IMR-90 (cell line): ENCODE results near the gene IFNLR1. TPM values are rescaled to one million over a fixed set of nuclear protein-coding genes. Genes with fewer than 3 reads are reported as not detected.

ENCODE experiments used
- ATAC-seq: fragments of 200-7000 bp; cut with Tn5 transposase; 2 replicates; pipeline ENCODE4 v1.9.1; 2020; ENCODE audit warnings: low read depth, mild to moderate bottlenecking, moderate library complexity
- BruUV-seq: library from RNA; stranded (reverse); fragments of 400-500 nt; replicated peaks from 2 replicates; lab custom pipeline; 2021; lab: Mats Ljungman, UMichigan
- CTCF ChIA-PET: fragments of 300-600 bp; formaldehyde crosslinking; extraction: SDS; loops from one replicate; lab custom pipeline; 2021; ENCODE audit warnings: antibody characterized with exemption; lab: Yijun Ruan, JAX
- POLR2A ChIA-PET: fragments of 300-600 bp; sonication (Branson Sonifier 250); formaldehyde crosslinking; loops from one replicate; lab custom pipeline; 2022; ENCODE audit warnings: antibody characterized with exemption; ENCODE audit not compliant: unreplicated experiment; lab: Charles Lee
- DNase-seq: peaks from one replicate; pipeline ENCODE4 v3.0.0; 2013
- H2AFZ ChIP-seq: replicated peaks from 2 replicates; pipeline ENCODE3; 2013; ENCODE audit warnings: low read length, mild to moderate bottlenecking; ENCODE audit not compliant: poor library complexity
- H2AK5ac ChIP-seq: 2 replicates; pipeline ENCODE4 v1.6.1; 2013; ENCODE audit warnings: low read depth, low read length, inconsistent platforms
- H2AK9ac ChIP-seq: replicated peaks from 2 replicates; pipeline ENCODE3; 2013; ENCODE audit warnings: mild to moderate bottlenecking, low read depth, low read length, moderate library complexity; ENCODE audit not compliant: poor library complexity
- H2BK120ac ChIP-seq: 2 replicates; pipeline ENCODE4 v1.6.1; 2013; ENCODE audit warnings: low read depth, low read length, inconsistent platforms
- H2BK15ac ChIP-seq: 3 replicates; pipeline ENCODE4 v1.6.1; 2013; ENCODE audit warnings: low read depth, low read length, inconsistent platforms
- H2BK20ac ChIP-seq: 2 replicates; pipeline ENCODE4 v1.6.1; 2013; ENCODE audit warnings: low read depth, mild to moderate bottlenecking, inconsistent platforms, low read length, moderate library complexity
- H2BK5ac ChIP-seq: 2 replicates; pipeline ENCODE4 v1.6.1; 2013; ENCODE audit warnings: mild to moderate bottlenecking, low read depth, low read length, inconsistent platforms; ENCODE audit not compliant: poor library complexity, severe bottlenecking
- H3K14ac ChIP-seq: replicated peaks from 2 replicates; pipeline ENCODE4 v1.6.1; 2013; ENCODE audit warnings: low read depth, low read length, inconsistent platforms
- H3K18ac ChIP-seq: 2 replicates; pipeline ENCODE4 v1.6.1; 2013; ENCODE audit warnings: low read depth, low read length, control low read depth
- H3K23ac ChIP-seq: 2 replicates; pipeline ENCODE4 v1.6.1; 2013; ENCODE audit warnings: low read depth, low read length, inconsistent platforms
- H3K27ac ChIP-seq: 2 replicates; pipeline ENCODE4 v1.5.1; 2013; ENCODE audit warnings: mild to moderate bottlenecking, control low read depth, low read length; ENCODE audit not compliant: insufficient read depth
- H3K27me3 ChIP-seq: 2 replicates; pipeline ENCODE4 v1.6.1; 2013; ENCODE audit warnings: low read length; ENCODE audit not compliant: control insufficient read depth, insufficient read depth
- H3K36me3 ChIP-seq: 2 replicates; pipeline ENCODE4 v1.6.1; 2013; ENCODE audit warnings: low read length, mixed read lengths; ENCODE audit not compliant: control insufficient read depth, insufficient read depth
- H3K4ac ChIP-seq: 2 replicates; pipeline ENCODE4 v1.6.1; 2013; ENCODE audit warnings: low read depth, low read length, inconsistent platforms
- H3K4me1 ChIP-seq: 2 replicates; pipeline ENCODE4 v1.6.1; 2013; ENCODE audit warnings: low read length, mixed read lengths; ENCODE audit not compliant: control insufficient read depth, insufficient read depth
- H3K4me2 ChIP-seq: 2 replicates; pipeline ENCODE4 v1.6.1; 2013; ENCODE audit warnings: low read depth, mild to moderate bottlenecking, control low read depth, low read length, moderate library complexity
- H3K4me3 ChIP-seq: 2 replicates; pipeline ENCODE4 v1.5.1; 2013; ENCODE audit warnings: low read depth, mild to moderate bottlenecking, control low read depth, low read length, moderate library complexity; ENCODE audit not compliant: insufficient read depth
- H3K56ac ChIP-seq: 2 replicates; pipeline ENCODE4 v1.6.1; 2013; ENCODE audit warnings: low read length, inconsistent platforms; ENCODE audit not compliant: insufficient read depth; ENCODE audit errors: extremely low read depth
- H3K79me1 ChIP-seq, 2 experiments: 2 replicates each; pipeline ENCODE4 v1.6.1; 2013; ENCODE audit warnings: low read length in 2 of 2, inconsistent platforms in 1 of 2, low read depth in 1 of 2
- H3K9ac ChIP-seq: 2 replicates; pipeline ENCODE4 v1.6.1; 2013; ENCODE audit warnings: low read depth, low read length, control low read depth
- H3K9me1 ChIP-seq: 2 replicates; pipeline ENCODE4 v1.6.1; 2013; ENCODE audit warnings: low read length, inconsistent platforms; ENCODE audit not compliant: insufficient read depth
- H3K9me3 ChIP-seq: 2 replicates; pipeline ENCODE4 v1.6.1; 2013; ENCODE audit warnings: low read length; ENCODE audit not compliant: control insufficient read depth, insufficient read depth
- H4K20me1 ChIP-seq: 2 replicates; pipeline ENCODE4 v1.6.1; 2013; ENCODE audit warnings: low read length, inconsistent platforms; ENCODE audit not compliant: insufficient read depth
- H4K5ac ChIP-seq: 2 replicates; pipeline ENCODE4 v1.6.1; 2013; ENCODE audit warnings: mild to moderate bottlenecking, low read depth, low read length, control low read depth
- H4K8ac ChIP-seq, 2 experiments: 2 replicates each; pipeline ENCODE4 v1.6.1; 2013; ENCODE audit warnings: low read depth in 2 of 2, low read length in 2 of 2, control low read depth in 1 of 2, inconsistent platforms in 1 of 2
- H4K91ac ChIP-seq: 2 replicates; pipeline ENCODE4 v1.6.1; 2013; ENCODE audit warnings: low read depth, low read length, inconsistent platforms; ENCODE audit not compliant: insufficient read depth
- BHLHE40 ChIP-seq: fragments of 150-350 bp; IDR thresholded peaks from 2 replicates; pipeline ENCODE4 v1.6.1; 2016; ENCODE audit warnings: mild to moderate bottlenecking, low read depth, low read length
- FOS ChIP-seq: fragments of 150-350 bp; IDR thresholded peaks from 2 replicates; pipeline ENCODE4 v1.6.1; 2016; ENCODE audit warnings: low read depth, low read length
- MAFK ChIP-seq: IDR thresholded peaks from 2 replicates; pipeline ENCODE4 v1.6.1; 2012; ENCODE audit warnings: low read depth, low read length, improper control_type of control experiment
- MAZ ChIP-seq: IDR thresholded peaks from 2 replicates; pipeline ENCODE4 v1.6.1; 2012; ENCODE audit warnings: low read depth, mild to moderate bottlenecking, low read length, improper control_type of control experiment, moderate library complexity, borderline replicate concordance
- NFE2L2 ChIP-seq: fragments of 150-350 bp; IDR thresholded peaks from 2 replicates; pipeline ENCODE4 v1.6.1; 2016; ENCODE audit warnings: low read depth, mild to moderate bottlenecking, low read length
- POLR2A ChIP-seq: IDR thresholded peaks from 2 replicates; pipeline ENCODE4 v1.6.1; 2012; ENCODE audit warnings: mild to moderate bottlenecking, low read depth, low read length
- RAD21 ChIP-seq: IDR thresholded peaks from 2 replicates; pipeline ENCODE4 v1.6.1; 2012; ENCODE audit warnings: low read length, improper control_type of control experiment
- RCOR1 ChIP-seq: IDR thresholded peaks from 2 replicates; pipeline ENCODE4 v1.6.1; 2012; ENCODE audit warnings: mild to moderate bottlenecking, low read length, improper control_type of control experiment; ENCODE audit not compliant: insufficient replicate concordance
- SMC3 ChIP-seq: fragments of 150-350 bp; IDR thresholded peaks from 2 replicates; pipeline ENCODE4 v1.6.1; 2016; ENCODE audit warnings: low read depth, mild to moderate bottlenecking, antibody characterized with exemption, low read length, moderate library complexity
- WGBS, 2 experiments: methylation state at CpG; one replicate each; pipeline versions ENCODE4 v1.1.5 to v1.1.7; 2013; ENCODE audit warnings: missing lambda C conversion rate in 2 of 2; ENCODE audit not compliant: insufficient read length in 1 of 2; ENCODE audit errors: extremely low coverage in 2 of 2; 5-methylcytosine and 5-hydroxymethylcytosine counted together
- dilution Hi-C: fragments of 300-500 bp; cut with HindIII; formaldehyde crosslinking; loops from one replicate; pipeline ENCODE4 v1.14.3; 2018; ENCODE audit warnings: low sequenced_read_pairs; ENCODE audit not compliant: unreplicated experiment
- in situ Hi-C: fragments of 300-500 bp; cut with MboI; formaldehyde crosslinking; loops from 3 replicates; pipeline ENCODE4 v1.14.3; 2019; ENCODE audit warnings: low sequenced_read_pairs, inconsistent platforms, mixed read lengths
- intact Hi-C: fragments of 100-400 bp; cut with micrococcal nuclease; formaldehyde crosslinking; loops from 2 replicates; pipeline ENCODE4 v1.10.0; 2022
- polyA plus RNA-seq, 3 experiments: library from polyadenylated mRNA; depleted of rRNA; stranded (reverse); fragments of >200 nt; gene quantifications; 2 replicates each; pipeline ENCODE4 v1.2.3, GENCODE V29; 2012; ENCODE audit warnings: low replicate concordance in 1 of 3
- total RNA-seq: library from RNA; depleted of rRNA; stranded (reverse); fragments of >200 nt; gene quantifications from 2 replicates; pipeline ENCODE4 v1.2.3, GENCODE V29; 2012
- TF ChIP-seq, protein P1 (sequence below): fragments of 150-350 bp; IDR thresholded peaks from 2 replicates; pipeline ENCODE4 v1.6.1; 2017; ENCODE audit warnings: mild to moderate bottlenecking, antibody characterized with exemption, low read length, low read depth
- TF ChIP-seq, protein P2 (sequence below): fragments of 150-350 bp; IDR thresholded peaks from 2 replicates; pipeline ENCODE4 v1.6.1; 2016; ENCODE audit warnings: low read depth, mild to moderate bottlenecking, low read length, moderate library complexity, borderline replicate concordance
- TF ChIP-seq, protein P3 (sequence below): conservative IDR thresholded peaks from 2 replicates; pipeline ENCODE4 v1.5.1; 2012; ENCODE audit warnings: mild to moderate bottlenecking, low read depth, low read length, improper control_type of control experiment

The IFNLR1 gene
- total and polyA plus RNA-seq, 2 of the 4 experiments (the other 2 are of a cell fraction): not detected

DNA sequence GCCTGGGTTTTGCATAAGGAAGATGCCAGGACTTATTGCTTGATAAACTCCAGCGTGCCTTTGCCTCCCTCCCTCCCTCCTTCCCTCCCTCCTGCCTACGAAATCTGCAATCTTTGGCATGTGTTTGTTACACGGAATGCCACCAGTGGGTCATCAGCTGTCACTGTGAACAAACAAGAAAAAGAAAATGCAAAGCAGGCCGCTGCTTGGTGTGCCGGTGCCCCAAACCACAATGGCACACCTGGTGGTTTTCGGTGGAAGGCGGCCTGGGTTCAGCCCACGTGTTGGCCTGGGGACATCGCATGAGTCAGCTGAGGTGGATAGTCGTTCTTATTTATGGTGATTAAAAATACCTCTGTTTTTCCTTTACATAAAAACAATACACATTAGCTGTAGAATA, 16.3 kb upstream of the IFNLR1 start:
- no peak overlapping the region for H3K23ac ChIP-seq
- H3K4ac ChIP-seq: no peak overlapping the region; the same call in 1 of the 2 replicates
- peaks cover 21% of the 10 kb centered on the region for H3K27me3 ChIP-seq
- in situ Hi-C loops: loop anchor here (5.0 kb wide), 1 partner anchor 189 kb away; no protein-coding TSS in a partner anchor
- no peak overlapping the region for H2BK5ac ChIP-seq
- CTCF ChIA-PET: interaction anchor here (0.6 to 1.3 kb wide), 2 partner anchors 176 to 189 kb away, joined by 5 to 9 read pairs; no protein-coding TSS in a partner anchor
- no peaks in the 10 kb centered on the region for H3K9me3 ChIP-seq
- no peak overlapping the region for H3K18ac ChIP-seq
- H2AK5ac ChIP-seq: no peak overlapping the region
- intact Hi-C loops: loop anchor here (5.0 kb wide), 1 partner anchor 104 kb away; no protein-coding TSS in a partner anchor
- dilution Hi-C loops: no loop called here
- H2BK15ac ChIP-seq: no peak overlapping the region
- no peaks in the 10 kb centered on the region for H3K79me1 ChIP-seq
- H4K8ac ChIP-seq: no peak overlapping the region
- no peak overlapping the region for H4K5ac ChIP-seq
- no peak overlapping the region for H4K91ac ChIP-seq
- H3K9me1 ChIP-seq: no peaks in the 10 kb centered on the region
- no peak overlapping the region for H3K9ac ChIP-seq
- no peak overlapping the region for H3K56ac ChIP-seq
- no peak overlapping the region for H2BK120ac ChIP-seq
- ATAC-seq (no peak), DNase-seq (no peak)
- H3K4me3 ChIP-seq: no peak overlapping the region
- WGBS, 2 experiments: 20% methylated on average over 1 of the region's 10 CpGs; no CpG with 5 or more reads in 1 of the 2 experiments
- POLR2A ChIA-PET: no interaction called here
- H3K14ac ChIP-seq: no peak overlapping the region
- peaks cover 2% of the 10 kb centered on the region; the same call in 1 of the 2 replicates for H3K4me1 ChIP-seq
- no peak for TF ChIP-seq FOS
- no peak for TF ChIP-seq BHLHE40
- no peak for TF ChIP-seq SMC3
- TF ChIP-seq RCOR1: no peak
- no peak for TF ChIP-seq NFE2L2
- no peak for TF ChIP-seq MAZ
- TF ChIP-seq, protein P1, sequence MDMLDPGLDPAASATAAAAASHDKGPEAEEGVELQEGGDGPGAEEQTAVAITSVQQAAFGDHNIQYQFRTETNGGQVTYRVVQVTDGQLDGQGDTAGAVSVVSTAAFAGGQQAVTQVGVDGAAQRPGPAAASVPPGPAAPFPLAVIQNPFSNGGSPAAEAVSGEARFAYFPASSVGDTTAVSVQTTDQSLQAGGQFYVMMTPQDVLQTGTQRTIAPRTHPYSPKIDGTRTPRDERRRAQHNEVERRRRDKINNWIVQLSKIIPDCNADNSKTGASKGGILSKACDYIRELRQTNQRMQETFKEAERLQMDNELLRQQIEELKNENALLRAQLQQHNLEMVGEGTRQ: no peak
- TF ChIP-seq, protein P2, sequence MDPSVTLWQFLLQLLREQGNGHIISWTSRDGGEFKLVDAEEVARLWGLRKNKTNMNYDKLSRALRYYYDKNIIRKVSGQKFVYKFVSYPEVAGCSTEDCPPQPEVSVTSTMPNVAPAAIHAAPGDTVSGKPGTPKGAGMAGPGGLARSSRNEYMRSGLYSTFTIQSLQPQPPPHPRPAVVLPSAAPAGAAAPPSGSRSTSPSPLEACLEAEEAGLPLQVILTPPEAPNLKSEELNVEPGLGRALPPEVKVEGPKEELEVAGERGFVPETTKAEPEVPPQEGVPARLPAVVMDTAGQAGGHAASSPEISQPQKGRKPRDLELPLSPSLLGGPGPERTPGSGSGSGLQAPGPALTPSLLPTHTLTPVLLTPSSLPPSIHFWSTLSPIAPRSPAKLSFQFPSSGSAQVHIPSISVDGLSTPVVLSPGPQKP: no peak
- TF ChIP-seq, protein P3, sequence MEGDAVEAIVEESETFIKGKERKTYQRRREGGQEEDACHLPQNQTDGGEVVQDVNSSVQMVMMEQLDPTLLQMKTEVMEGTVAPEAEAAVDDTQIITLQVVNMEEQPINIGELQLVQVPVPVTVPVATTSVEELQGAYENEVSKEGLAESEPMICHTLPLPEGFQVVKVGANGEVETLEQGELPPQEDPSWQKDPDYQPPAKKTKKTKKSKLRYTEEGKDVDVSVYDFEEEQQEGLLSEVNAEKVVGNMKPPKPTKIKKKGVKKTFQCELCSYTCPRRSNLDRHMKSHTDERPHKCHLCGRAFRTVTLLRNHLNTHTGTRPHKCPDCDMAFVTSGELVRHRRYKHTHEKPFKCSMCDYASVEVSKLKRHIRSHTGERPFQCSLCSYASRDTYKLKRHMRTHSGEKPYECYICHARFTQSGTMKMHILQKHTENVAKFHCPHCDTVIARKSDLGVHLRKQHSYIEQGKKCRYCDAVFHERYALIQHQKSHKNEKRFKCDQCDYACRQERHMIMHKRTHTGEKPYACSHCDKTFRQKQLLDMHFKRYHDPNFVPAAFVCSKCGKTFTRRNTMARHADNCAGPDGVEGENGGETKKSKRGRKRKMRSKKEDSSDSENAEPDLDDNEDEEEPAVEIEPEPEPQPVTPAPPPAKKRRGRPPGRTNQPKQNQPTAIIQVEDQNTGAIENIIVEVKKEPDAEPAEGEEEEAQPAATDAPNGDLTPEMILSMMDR: no peak
- TF ChIP-seq POLR2A: no peak
- no peak for TF ChIP-seq RAD21
- no peak for TF ChIP-seq MAFK
- H3K4me2 ChIP-seq: no peak overlapping the region
- no peak overlapping the region for H2BK20ac ChIP-seq
- H2AK9ac ChIP-seq: no peak overlapping the region
- no peaks in the 10 kb centered on the region for H3K36me3 ChIP-seq
- no peak overlapping the region for H2AFZ ChIP-seq
- BruUV-seq: no TSS peak
- no peak overlapping the region for H3K27ac ChIP-seq
- H4K20me1 ChIP-seq: no peaks in the 10 kb centered on the region; the same call in none of the 2 replicates
